K562 (cell line): ENCODE measurements around the gene SLC2A4. TPM values are rescaled to one million over a fixed set of nuclear protein-coding genes. Genes with fewer than 3 reads are reported as not detected.

Experiments used
- BRD4 ChIP-seq: fragments of 200-600 bp; sonication (generic); IDR thresholded peaks from 2 replicates; pipeline ENCODE4 v1.6.1; 2017; ENCODE audit warnings: inconsistent platforms
- CBX3 ChIP-seq, 2 experiments: IDR thresholded peaks; 1 replicate in 1 of 2; 2 replicates in 1 of 2; pipeline ENCODE4 v1.6.1; 2012; ENCODE audit warnings: inconsistent platforms in 2 of 2, low read length in 2 of 2, borderline replicate concordance in 1 of 2, control low read depth in 1 of 2
- CC2D1A ChIP-seq: fragments of 450-650 bp; IDR thresholded peaks from 2 replicates; pipeline ENCODE4 v1.6.1; 2017; ENCODE audit warnings: mild to moderate bottlenecking
- CXXC5 ChIP-seq: fragments of 250-450 bp; sonication (Bioruptor Pico); IDR thresholded peaks from 2 replicates; pipeline ENCODE4 v1.8.0; 2022; ENCODE audit warnings: inconsistent platforms, mild to moderate bottlenecking, moderate library complexity
- ELF2 ChIP-seq: fragments of 250-450 bp; sonication (Bioruptor Pico); IDR thresholded peaks from 2 replicates; pipeline ENCODE4 v1.5.0; 2021; ENCODE audit warnings: mild to moderate bottlenecking
- FOSL1 ChIP-seq: fragments of 200-800 bp; sonication (Bioruptor generic); conservative IDR thresholded peaks from 2 replicates; pipeline ENCODE4 v1.6.1; 2016; ENCODE audit warnings: missing genetic modification characterization, missing compliant biosample characterization
- HDAC3 ChIP-seq: fragments of 450-650 bp; IDR thresholded peaks from 2 replicates; pipeline ENCODE4 v1.6.1; 2018; ENCODE audit warnings: borderline replicate concordance, mild to moderate bottlenecking, moderate library complexity; ENCODE audit not compliant: partially characterized antibody
- KLF1 ChIP-seq: fragments of 450-650 bp; IDR thresholded peaks from 2 replicates; pipeline ENCODE4 v1.6.1; 2016; ENCODE audit warnings: missing genetic modification characterization, missing compliant biosample characterization
- MTA2 ChIP-seq: fragments of 450-650 bp; IDR thresholded peaks from 2 replicates; pipeline ENCODE4 v1.6.1; 2016; ENCODE audit warnings: low read depth
- NFE2 ChIP-seq: IDR thresholded peaks from 2 replicates; pipeline ENCODE4 v1.6.1; 2014; ENCODE audit warnings: antibody characterized with exemption, low read depth
- NFXL1 ChIP-seq: fragments of 450-650 bp; formaldehyde crosslinking; IDR thresholded peaks from 2 replicates; pipeline ENCODE4 v1.4.0; 2021; ENCODE audit warnings: mild to moderate bottlenecking
- NR2C1 ChIP-seq, 2 experiments: fragments of 450-650 bp; IDR thresholded peaks; 2 replicates each; pipeline ENCODE4 v1.6.1; 2017; ENCODE audit warnings: mild to moderate bottlenecking in 2 of 2, antibody characterized with exemption in 1 of 2, inconsistent platforms in 1 of 2, missing compliant biosample characterization in 1 of 2, missing genetic modification characterization in 1 of 2
- POLR2B ChIP-seq: fragments of 450-650 bp; IDR thresholded peaks from 2 replicates; pipeline ENCODE4 v1.6.1; 2018; ENCODE audit warnings: low read depth; ENCODE audit not compliant: partially characterized antibody
- RBM17 ChIP-seq: fragments of 200-400 bp; formaldehyde crosslinking; IDR thresholded peaks from 2 replicates; pipeline ENCODE4 v1.6.1; 2017; ENCODE audit warnings: low read depth, mild to moderate bottlenecking, low read length, borderline replicate concordance
- TOE1 ChIP-seq, 2 experiments: fragments of 450-650 bp in 1 of 2; sonication (generic) in 1 of 2; formaldehyde crosslinking in 1 of 2; IDR thresholded peaks; 2 replicates each; pipeline versions ENCODE4 v1.7.1 to v1.8.0; 2016 to 2022; ENCODE audit warnings: borderline replicate concordance in 2 of 2, mild to moderate bottlenecking in 2 of 2, antibody characterized with exemption in 1 of 2, inconsistent platforms in 1 of 2, low read depth in 1 of 2, missing genetic modification reagents in 1 of 2, moderate library complexity in 1 of 2
- ZHX1 ChIP-seq: fragments of 150-350 bp; conservative IDR thresholded peaks from 2 replicates; pipeline ENCODE4 v1.6.1; 2014; ENCODE audit warnings: low read length
- ZNF143 ChIP-seq: sonication (generic); formaldehyde crosslinking; IDR thresholded peaks from 2 replicates; pipeline ENCODE4 v1.9.0; 2022; ENCODE audit warnings: mild to moderate bottlenecking, missing genetic modification reagents
- ZNF239 ChIP-seq: fragments of 250-450 bp; sonication (Bioruptor Pico); IDR thresholded peaks from 2 replicates; pipeline ENCODE4 v1.4.0; 2020; ENCODE audit warnings: mild to moderate bottlenecking
- ZNF696 ChIP-seq: fragments of 250-450 bp; sonication (Bioruptor Pico); conservative IDR thresholded peaks from 2 replicates; pipeline ENCODE4 v1.4.0; 2020; ENCODE audit warnings: mild to moderate bottlenecking, moderate library complexity
- ZNF77 ChIP-seq: fragments of 250-450 bp; sonication (Bioruptor Pico); IDR thresholded peaks from 2 replicates; pipeline ENCODE4 v1.5.0; 2020
- polyA plus RNA-seq, 8 experiments: library from polyadenylated mRNA; depleted of rRNA in 4 of 8; stranded (reverse) in 5 of 8; unstranded in 3 of 8; fragments of >200 nt; fragmentation: Nextera tagmentation in 2 of 8; fragmentation: Illumina TruSeq in 1 of 8; extraction: Ambion mirVana in 2 of 8; extraction: Trizol in 1 of 8; gene quantifications; 2 replicates each; pipeline versions ENCODE4 v1.2.1 to v1.2.3, GENCODE V29; 2011 to 2014; ENCODE audit warnings: inconsistent platforms in 1 of 8, missing spikeins in 1 of 8
- total RNA-seq, 7 experiments: library from RNA; depleted of rRNA in 6 of 7; stranded (reverse); fragments of >200 nt in 6 of 7; fragmentation: Illumina TruSeq in 2 of 7; extraction: Trizol in 2 of 7; gene quantifications; 2 replicates each; pipeline versions ENCODE4 v1.2.1 to v1.2.3, GENCODE V29; 2011 to 2021; ENCODE audit warnings: low replicate concordance in 1 of 7
- TF ChIP-seq, protein P1 (sequence below): sonication (generic); formaldehyde crosslinking; IDR thresholded peaks from 2 replicates; pipeline ENCODE4 v1.8.1; 2023; ENCODE audit warnings: mild to moderate bottlenecking, missing genetic modification reagents, moderate library complexity
- TF ChIP-seq, protein P2 (sequence below): IDR thresholded peaks from 3 replicates; pipeline ENCODE4 v1.6.1; 2011; ENCODE audit warnings: borderline replicate concordance, mild to moderate bottlenecking; ENCODE audit not compliant: insufficient read length, insufficient read depth
- TF ChIP-seq, protein P3 (sequence below): sonication (generic); IDR thresholded peaks from 2 replicates; pipeline ENCODE4 v1.6.1; 2016

Gene SLC2A4
- total and polyA plus RNA-seq, 9 of the 15 experiments (the other 6 are each of a cell fraction or from before 2014, with no cell fraction given) = 0.74 to 3.5 (median 1.6) TPM

GRCh38 chr17:7242717-7243452 is 38.6 kb upstream of the SLC2A4 start (continued):
- TF ChIP-seq RBM17 (no peak), ELF2 (CRISPR knock-in tag) (peak; percentile 80; the same call in 1 of the 2 replicates), NFE2 (no peak), NFXL1 (CRISPR knock-in tag) (no peak), CBX3 (IDR thresholded peaks at IDR 0.05; ENCODE audit: borderline replicate concordance in 1 of 2, low read length in 2 of 2) (no peak), ZHX1 (no peak), TOE1 (IDR thresholded peaks at IDR 0.05; ENCODE audit: borderline replicate concordance) (peak; percentile 97), TOE1 (CRISPR knock-in tag; IDR thresholded peaks at IDR 0.05; ENCODE audit: borderline replicate concordance, low read depth) (no peak), ZNF696 (CRISPR knock-in tag) (no peak), HDAC3 (no peak), ZNF77 (CRISPR knock-in tag) (no peak), BRD4 (no peak), POLR2B (peak; percentile 79), MTA2 (no peak), ZNF143 (CRISPR knock-in tag) (no peak), CXXC5 (CRISPR knock-in tag) (peak; percentile 88), KLF1 (tag) (no peak), NR2C1 (IDR thresholded peaks at IDR 0.05) (peak; percentile 70; the same call in 1 of the 2 replicates), NR2C1 (tag; IDR thresholded peaks at IDR 0.05) (no peak), ZNF239 (no peak), CC2D1A (peak; percentile 56; the same call in 1 of the 2 replicates), FOSL1 (tag) (0 out of 2 replicates have a peak, but pooled peaks have one; percentile 32)
- TF ChIP-seq, protein P1, sequence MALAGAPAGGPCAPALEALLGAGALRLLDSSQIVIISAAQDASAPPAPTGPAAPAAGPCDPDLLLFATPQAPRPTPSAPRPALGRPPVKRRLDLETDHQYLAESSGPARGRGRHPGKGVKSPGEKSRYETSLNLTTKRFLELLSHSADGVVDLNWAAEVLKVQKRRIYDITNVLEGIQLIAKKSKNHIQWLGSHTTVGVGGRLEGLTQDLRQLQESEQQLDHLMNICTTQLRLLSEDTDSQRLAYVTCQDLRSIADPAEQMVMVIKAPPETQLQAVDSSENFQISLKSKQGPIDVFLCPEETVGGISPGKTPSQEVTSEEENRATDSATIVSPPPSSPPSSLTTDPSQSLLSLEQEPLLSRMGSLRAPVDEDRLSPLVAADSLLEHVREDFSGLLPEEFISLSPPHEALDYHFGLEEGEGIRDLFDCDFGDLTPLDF (CRISPR knock-in tag) = 0 out of 2 replicates have a peak, but pooled peaks have one; percentile 36
- TF ChIP-seq, protein P2, sequence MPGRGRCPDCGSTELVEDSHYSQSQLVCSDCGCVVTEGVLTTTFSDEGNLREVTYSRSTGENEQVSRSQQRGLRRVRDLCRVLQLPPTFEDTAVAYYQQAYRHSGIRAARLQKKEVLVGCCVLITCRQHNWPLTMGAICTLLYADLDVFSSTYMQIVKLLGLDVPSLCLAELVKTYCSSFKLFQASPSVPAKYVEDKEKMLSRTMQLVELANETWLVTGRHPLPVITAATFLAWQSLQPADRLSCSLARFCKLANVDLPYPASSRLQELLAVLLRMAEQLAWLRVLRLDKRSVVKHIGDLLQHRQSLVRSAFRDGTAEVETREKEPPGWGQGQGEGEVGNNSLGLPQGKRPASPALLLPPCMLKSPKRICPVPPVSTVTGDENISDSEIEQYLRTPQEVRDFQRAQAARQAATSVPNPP = no peak
- TF ChIP-seq, protein P3, sequence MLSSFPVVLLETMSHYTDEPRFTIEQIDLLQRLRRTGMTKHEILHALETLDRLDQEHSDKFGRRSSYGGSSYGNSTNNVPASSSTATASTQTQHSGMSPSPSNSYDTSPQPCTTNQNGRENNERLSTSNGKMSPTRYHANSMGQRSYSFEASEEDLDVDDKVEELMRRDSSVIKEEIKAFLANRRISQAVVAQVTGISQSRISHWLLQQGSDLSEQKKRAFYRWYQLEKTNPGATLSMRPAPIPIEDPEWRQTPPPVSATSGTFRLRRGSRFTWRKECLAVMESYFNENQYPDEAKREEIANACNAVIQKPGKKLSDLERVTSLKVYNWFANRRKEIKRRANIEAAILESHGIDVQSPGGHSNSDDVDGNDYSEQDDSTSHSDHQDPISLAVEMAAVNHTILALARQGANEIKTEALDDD = peak; percentile 33; the same call in 1 of the 2 replicates
